ENCODE data around the gene HSD3B2.
"Not testable (repeated sequence)": the region's sequence is repeated elsewhere in the genome, so short reads cannot be mapped to it uniquely, and the experiment has no call there.

HSD3B2 gene

DNA sequence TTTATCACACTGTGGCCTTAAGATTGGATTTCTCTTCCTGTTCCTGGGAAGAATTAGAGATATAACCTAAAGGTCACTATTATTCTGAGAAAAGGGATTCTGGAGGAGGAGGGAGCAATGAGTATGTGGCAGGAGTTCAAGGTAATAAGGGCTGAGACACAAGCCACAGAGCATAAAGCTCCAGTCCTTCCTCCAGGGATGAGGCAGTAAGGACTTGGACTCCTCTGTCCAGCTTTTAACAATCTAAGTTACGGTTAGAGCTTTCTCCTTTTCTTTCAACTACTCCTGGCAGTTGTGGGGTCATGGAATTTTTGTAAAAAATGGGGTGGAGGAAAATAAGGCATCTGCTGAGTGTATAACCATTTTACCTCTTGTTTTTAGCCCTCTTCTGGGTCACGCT lies at the start of gene HSD3B2:
Gene HSD3B2, plus strand, starts transcription at position 201 of the 400 bp plus-strand sequence. CDS start 270 bp downstream, outside the sequence.
- no peak for DNase-seq

DNA sequence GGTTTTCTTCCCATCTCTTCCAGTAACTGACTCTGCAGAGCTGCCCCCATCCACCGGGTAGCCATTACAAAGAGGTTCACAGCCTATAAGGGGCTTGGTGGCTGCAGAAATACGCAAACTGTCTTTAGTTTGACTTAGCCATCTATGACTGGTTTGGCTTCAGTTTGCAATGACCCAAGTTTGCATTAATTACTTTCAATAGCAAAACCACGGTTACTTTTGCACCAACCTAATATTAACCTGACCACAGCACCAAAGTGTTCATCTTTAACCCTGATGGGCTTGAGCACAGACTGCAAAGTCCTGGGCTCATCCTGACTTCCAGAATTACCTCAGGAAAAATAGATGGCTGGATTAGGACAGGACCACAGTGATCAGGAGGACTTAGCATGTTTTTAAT lies 48.5 kb upstream of the HSD3B2 start:
- no peak for DNase-seq

DNA sequence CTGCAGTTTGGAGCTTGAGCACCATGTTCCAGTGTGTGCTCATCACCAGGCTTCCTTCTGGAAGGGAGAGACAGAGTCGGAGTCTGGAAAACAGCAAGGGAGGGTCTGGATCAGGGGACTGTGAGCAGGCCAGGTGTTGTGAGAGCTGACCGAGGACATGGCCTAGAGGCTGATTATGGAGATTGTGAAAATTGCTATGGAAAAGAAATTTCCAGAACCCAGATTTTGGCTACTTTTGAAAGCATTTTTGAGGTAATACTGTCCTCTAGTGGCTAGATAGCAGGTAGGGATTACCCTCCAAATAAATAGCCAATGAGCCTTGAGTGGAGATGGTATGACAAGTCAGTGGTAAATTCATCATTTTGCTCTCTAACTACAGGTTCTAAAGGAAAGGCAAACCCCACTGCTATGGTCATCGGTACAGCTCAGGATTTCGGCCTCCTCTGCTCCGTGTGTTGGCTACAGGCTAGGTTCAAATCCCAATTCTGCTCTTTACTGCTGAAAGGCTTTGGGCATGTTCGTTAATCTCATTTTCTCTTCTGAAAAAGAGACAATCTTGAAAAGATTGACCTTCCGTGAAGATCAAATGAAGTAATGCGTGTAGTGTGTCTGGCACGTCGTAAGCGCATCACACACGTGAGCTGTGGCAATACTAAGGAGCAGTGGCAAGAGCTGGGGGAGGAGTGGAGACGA lies 47.4 kb upstream of the HSD3B2 start:
- no peak for DNase-seq

- DNase-seq: no peak
Observed at GRCh38 chr1:119368554-119368953, 46.4 kb upstream of the HSD3B2 start, which contains the start of gene HAO2. TSS of gene HAO2 (plus strand) at chr1:119368785. CDS start at chr1:119381086, 12,301 bp downstream.

DNA sequence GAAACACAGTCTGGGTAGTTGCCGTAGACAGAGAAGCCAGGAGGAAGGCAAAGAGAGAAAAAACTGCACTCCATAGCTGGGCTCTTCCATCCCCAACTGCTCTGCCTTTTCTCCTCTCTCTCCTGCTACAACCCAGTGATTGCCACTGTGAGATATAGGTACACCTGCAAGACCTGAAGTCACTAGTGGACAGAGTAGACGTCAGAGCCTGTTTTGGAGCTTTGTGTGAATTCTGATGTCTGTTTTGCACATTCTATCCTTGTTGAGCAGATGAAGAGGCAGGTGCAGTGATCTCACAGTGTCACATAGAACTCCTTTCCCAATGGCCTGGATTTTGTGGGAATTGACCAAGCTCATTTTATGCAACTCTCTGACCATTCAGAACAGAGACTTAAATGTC lies 44.2 kb upstream of the HSD3B2 start:
- no peak for DNase-seq

- no peak for DNase-seq
Observed at GRCh38 chr1:119371815-119372214, 43.1 kb upstream of the HSD3B2 start.

DNA sequence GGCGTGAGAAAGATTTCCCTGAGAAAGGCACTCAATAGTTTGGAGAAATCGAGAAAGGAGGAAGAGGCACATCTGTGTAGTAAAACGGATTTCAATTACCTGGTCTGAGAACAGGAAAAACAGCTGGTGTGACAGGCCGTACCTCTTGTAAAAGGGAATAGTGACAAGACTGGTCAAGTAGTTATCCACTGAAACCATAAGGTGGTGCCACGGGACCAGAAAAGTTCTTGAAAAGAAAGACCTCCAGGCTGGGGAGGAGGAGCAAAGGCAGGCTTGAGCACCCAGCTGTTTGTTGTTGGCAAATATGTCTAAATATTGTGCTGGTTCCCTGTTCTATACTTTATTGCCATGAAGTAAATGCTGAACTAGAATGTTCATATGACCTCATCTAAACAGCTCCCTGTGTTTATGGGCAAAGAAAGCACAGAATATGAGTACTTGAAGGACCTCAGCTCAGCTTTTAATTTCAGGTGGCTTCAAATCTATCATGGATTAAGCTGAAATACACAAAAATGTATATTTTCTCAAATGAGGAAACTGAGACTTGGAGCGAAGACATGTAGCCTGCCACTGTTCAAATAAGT lies 42.4 kb upstream of the HSD3B2 start:
- DNase-seq: no peak

- DNase-seq: no peak
Observed at GRCh38 chr1:119373465-119373864, 41.5 kb upstream of the HSD3B2 start.

- no peak for DNase-seq
Observed at GRCh38 chr1:119374208-119374874, 40.6 kb upstream of the HSD3B2 start.

- DNase-seq: no peak
Observed at GRCh38 chr1:119375366-119375765, 39.6 kb upstream of the HSD3B2 start.

DNA sequence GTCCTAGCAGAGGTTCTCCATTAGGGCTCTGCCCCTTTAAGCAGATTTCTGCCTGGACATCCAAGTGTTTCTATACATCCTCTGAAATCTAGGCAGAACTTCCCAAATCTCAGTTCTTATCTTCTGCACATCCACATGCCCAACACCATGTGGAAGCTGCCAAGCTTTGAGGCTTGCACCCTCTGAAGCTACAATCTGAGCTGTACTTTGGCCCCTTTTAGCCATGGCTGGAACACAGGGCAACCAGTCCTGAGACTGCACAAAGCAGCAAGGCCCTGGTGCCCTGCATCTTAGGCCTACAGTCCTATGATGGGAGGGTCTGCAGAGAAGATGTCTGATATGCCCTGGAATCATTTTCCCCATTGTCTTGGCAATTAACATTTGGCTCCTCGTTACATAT lies 38.4 kb upstream of the HSD3B2 start:
- DNase-seq: no peak

- DNase-seq: not testable (repeated sequence)
Observed at GRCh38 chr1:119377594-119377993, 37.4 kb upstream of the HSD3B2 start.

DNA sequence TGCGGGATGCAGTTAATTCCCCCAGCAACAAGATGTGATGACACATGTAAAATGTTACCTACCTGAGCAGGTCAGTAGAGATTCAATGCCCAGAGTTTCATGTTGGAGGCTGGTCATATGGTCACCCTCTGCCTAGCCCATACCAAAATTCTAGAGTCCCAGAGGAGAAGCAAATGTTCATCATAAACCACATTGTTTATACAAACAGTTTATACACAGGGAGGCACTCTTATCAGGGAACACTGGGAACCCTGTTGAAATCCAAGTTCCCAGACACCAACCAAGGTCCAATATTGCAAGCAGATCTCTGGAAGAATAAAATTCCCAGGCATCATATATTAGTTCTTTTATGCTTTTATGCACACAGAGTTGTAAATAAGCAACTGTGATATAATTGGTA lies 35.8 kb upstream of the HSD3B2 start:
- DNase-seq: no peak

DNA sequence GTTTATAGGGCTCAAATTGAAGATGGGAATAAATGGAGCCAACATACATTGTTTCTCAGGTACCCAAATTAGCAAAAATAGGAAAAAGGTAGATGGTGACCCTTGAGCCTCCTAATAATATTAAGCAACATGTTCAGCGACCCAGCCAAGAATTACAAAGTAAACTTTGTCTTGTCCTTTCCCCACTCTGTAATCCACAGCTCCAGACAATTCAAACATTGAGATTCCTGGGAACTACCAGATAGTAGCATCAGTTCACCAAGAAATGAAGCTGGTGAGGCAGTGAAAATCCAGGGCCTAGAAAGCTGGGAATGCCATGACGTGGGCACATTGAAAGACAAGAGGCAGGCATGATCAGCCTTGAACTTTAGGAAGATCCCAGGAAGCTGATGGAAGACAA lies 34.6 kb upstream of the HSD3B2 start:
- no peak for DNase-seq

- no peak for DNase-seq
Observed at GRCh38 chr1:119380983-119381662, 33.8 kb upstream of the HSD3B2 start.

- no peak for DNase-seq
Observed at GRCh38 chr1:119384591-119384990, 30.4 kb upstream of the HSD3B2 start.

- no peak for DNase-seq
Observed at GRCh38 chr1:119385650-119386049, 29.3 kb upstream of the HSD3B2 start.

GRCh38 chr1:119387858-119388257 lies 27.1 kb upstream of the HSD3B2 start:
- DNase-seq: no peak

- DNase-seq: no peak
Observed at GRCh38 chr1:119388450-119388849, 26.5 kb upstream of the HSD3B2 start.

DNA sequence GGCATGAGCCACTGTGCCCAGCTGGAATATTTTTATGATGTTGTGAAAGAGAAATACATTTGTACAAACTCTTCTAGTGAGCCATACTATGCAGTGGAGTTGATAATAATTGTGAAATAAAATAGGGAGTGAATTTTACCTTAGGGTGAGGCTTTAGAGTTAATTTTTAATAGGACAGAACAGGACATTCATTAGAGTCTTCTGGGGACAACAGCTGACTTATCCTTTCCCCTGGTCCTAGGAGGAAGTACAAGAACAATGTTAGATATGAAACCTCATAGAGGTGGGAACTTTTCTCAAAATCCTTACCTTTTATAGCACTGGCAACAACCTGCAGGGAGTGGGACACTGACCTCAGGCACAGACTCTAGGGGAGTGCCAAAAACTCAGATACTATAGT lies 24.4 kb upstream of the HSD3B2 start:
- DNase-seq: no peak

- no peak for DNase-seq
Observed at GRCh38 chr1:119391749-119392148, 23.2 kb upstream of the HSD3B2 start.

GRCh38 chr1:119394085-119394484 lies 20.9 kb upstream of the HSD3B2 start:
- DNase-seq: no peak

DNA sequence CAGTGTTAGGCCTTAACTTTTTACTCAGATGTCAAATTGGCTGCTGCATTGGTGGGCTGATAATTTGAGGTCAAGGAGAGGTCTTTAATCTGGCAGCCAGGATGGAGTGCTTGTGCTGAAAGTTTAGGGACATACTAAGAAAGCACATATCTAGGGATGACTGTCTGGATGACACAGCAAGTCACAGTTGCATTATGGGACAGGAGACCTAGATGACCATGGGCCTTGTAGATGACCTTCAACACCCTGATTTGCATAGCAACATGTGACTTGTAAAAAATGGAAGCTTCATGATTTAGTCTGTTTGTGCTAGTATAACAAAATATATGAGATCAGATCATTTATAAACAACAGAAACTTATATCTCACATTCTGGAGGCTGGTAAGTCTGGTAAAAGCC lies 18.0 kb upstream of the HSD3B2 start:
- DNase-seq: no peak

DNA sequence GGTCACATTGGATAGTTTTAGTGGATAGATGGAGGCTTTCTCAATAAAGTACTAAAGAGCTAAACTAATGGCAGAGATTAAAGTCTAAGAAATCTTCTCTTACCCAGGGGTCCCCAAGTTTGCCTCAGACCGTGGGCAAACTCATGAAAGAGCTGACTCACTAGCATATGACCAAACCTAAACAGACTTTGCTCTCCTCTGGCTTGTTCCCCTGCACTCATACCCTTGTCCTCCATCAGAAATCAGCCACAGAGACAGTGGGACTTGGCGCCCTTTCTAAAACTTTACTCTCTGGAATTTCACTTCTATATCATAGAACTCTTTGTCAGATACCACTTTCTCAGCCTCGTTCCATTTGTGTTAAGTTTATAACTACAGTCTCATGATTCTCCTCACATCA lies 17.0 kb upstream of the HSD3B2 start:
- no peak for DNase-seq
